Measurements from ENCODE around the gene CCDC167.
A peak's percentile ranks its signal among the peaks of the same experiment; 100 is the strongest.

CCDC167 gene
- total RNA-seq, result 5.4 to 25.0 (median 5.8) reads per million in 3 experiments

GRCh38 chr6:37499433-37500293 is at the start of gene CCDC167:
CCDC167 (minus strand) TSS chr6:37499893; CDS start chr6:37499863, 30 bp downstream.
- DNase-seq, result peak; percentile 94

- DNase-seq, result no peak
Observed at GRCh38 chr6:37549154-37549553, 49.5 kb upstream of the CCDC167 start.

GRCh38 chr6:37548067-37548674 is 48.5 kb upstream of the CCDC167 start:
- no peak for DNase-seq

GRCh38 chr6:37547564-37548061 is 47.9 kb upstream of the CCDC167 start:
- peak; percentile 22 for DNase-seq

GRCh38 chr6:37546141-37546871 is 46.6 kb upstream of the CCDC167 start:
- no peak for DNase-seq

- no peak for DNase-seq
Observed at GRCh38 chr6:37544530-37544929, 44.8 kb upstream of the CCDC167 start.

- no peak for DNase-seq
Observed at GRCh38 chr6:37543361-37543760, 43.7 kb upstream of the CCDC167 start.

- DNase-seq, result no peak
Observed at GRCh38 chr6:37541346-37541745, 41.7 kb upstream of the CCDC167 start.

GRCh38 chr6:37540390-37540789 is 40.7 kb upstream of the CCDC167 start:
- DNase-seq, result no peak

GRCh38 chr6:37540029-37540352 is 40.3 kb upstream of the CCDC167 start:
- DNase-seq, result no peak

GRCh38 chr6:37539171-37540028 is 39.7 kb upstream of the CCDC167 start:
- no peak for DNase-seq

GRCh38 chr6:37538107-37538506 is 38.4 kb upstream of the CCDC167 start:
- no peak for DNase-seq

GRCh38 chr6:37537548-37537947 is 37.9 kb upstream of the CCDC167 start:
- no peak for DNase-seq

GRCh38 chr6:37536491-37537190 is 36.9 kb upstream of the CCDC167 start:
- DNase-seq, result no peak

- no peak for DNase-seq
Observed at GRCh38 chr6:37535759-37536490, 36.2 kb upstream of the CCDC167 start.

- DNase-seq, result no peak
Observed at GRCh38 chr6:37535428-37535758, 35.7 kb upstream of the CCDC167 start.

- no peak for DNase-seq
Observed at GRCh38 chr6:37534893-37535292, 35.2 kb upstream of the CCDC167 start.

- no peak for DNase-seq
Observed at GRCh38 chr6:37532122-37532521, 32.4 kb upstream of the CCDC167 start.

GRCh38 chr6:37531437-37532036 is 31.8 kb upstream of the CCDC167 start:
- no peak for DNase-seq

GRCh38 chr6:37531026-37531425 is 31.3 kb upstream of the CCDC167 start:
- no peak for DNase-seq

GRCh38 chr6:37530297-37530696 is 30.6 kb upstream of the CCDC167 start:
- DNase-seq, result no peak

All from central memory CD4-positive, alpha-beta T cell (primary cell).